GM12878 (cell line): ENCODE measurements around the gene MYH9. TPM values are rescaled to one million over a fixed set of nuclear protein-coding genes. Genes with fewer than 3 reads are reported as not detected.
A peak's percentile ranks its signal among the peaks of the same experiment; 100 is the strongest.

Experiments used
- ATAC-seq: fragments of 200-7000 bp; cut with Tn5 transposase; 3 replicates; pipeline ENCODE4 v1.9.1; 2020; ENCODE audit warnings: mild to moderate bottlenecking, moderate library complexity
- BruUV-seq: library from RNA; stranded (reverse); fragments of 400-500 nt; replicated peaks from 2 replicates; lab custom pipeline; 2021; lab: Mats Ljungman, UMichigan
- CTCF ChIA-PET: fragments of 300-600 bp; sonication (Branson Sonifier 250); formaldehyde crosslinking; extraction: SDS; loops from one replicate; lab custom pipeline; 2021; ENCODE audit warnings: inconsistent platforms; lab: Yijun Ruan, JAX
- POLR2A ChIA-PET: fragments of 350-600 bp; formaldehyde crosslinking; extraction: SDS; loops from one replicate; lab custom pipeline; 2021; ENCODE audit warnings: inconsistent platforms; lab: Charles Lee
- RAD21 ChIA-PET: fragments of 300-600 bp; sonication (Branson Sonifier 250); formaldehyde crosslinking; loops from one replicate; lab custom pipeline; 2023; ENCODE audit warnings: antibody characterized with exemption; ENCODE audit not compliant: unreplicated experiment; lab: Charles Lee
- SMC1A ChIA-PET: fragments of 300-600 bp; sonication (Branson Sonifier 250); formaldehyde crosslinking; loops from one replicate; lab custom pipeline; 2023; ENCODE audit not compliant: unreplicated experiment, uncharacterized antibody; lab: Charles Lee
- DNase-seq: peaks from one replicate; pipeline ENCODE4 v3.0.0-alpha.2; 2011; ENCODE audit warnings: low read depth, low spot score
- FAIRE-seq: peaks from 3 replicates; lab custom pipeline; 2011; peaks lifted over from hg19 to GRCh38; lab: Jason Lieb, UNC
- H2AFZ ChIP-seq: 2 replicates; pipeline ENCODE4 v1.6.0; 2011; ENCODE audit warnings: low read depth, low read length, control low read depth; ENCODE audit not compliant: control insufficient read depth
- H3K27ac ChIP-seq: 2 replicates; pipeline ENCODE4 v1.5.1; 2011; ENCODE audit warnings: control low read depth; ENCODE audit not compliant: control insufficient read depth, insufficient read depth
- H3K27me3 ChIP-seq, 2 experiments: replicated peaks in 1 of 2; 2 replicates each; pipeline versions ENCODE4 v1.6.0 to v1.6.1; 2011; ENCODE audit warnings: low read length in 1 of 2; ENCODE audit not compliant: control insufficient read depth in 2 of 2, insufficient read depth in 2 of 2
- H3K36me3 ChIP-seq, 2 experiments: 2 replicates each; pipeline ENCODE4 v1.5.1; 2011; ENCODE audit warnings: low read length in 1 of 2; ENCODE audit not compliant: control insufficient read depth in 2 of 2, insufficient read depth in 2 of 2
- H3K4me1 ChIP-seq: 2 replicates; pipeline ENCODE4 v1.6.1; 2011; ENCODE audit warnings: mild to moderate bottlenecking, low read length, moderate library complexity, mixed read lengths; ENCODE audit not compliant: control insufficient read depth, insufficient read depth
- H3K4me2 ChIP-seq: 2 replicates; pipeline ENCODE4 v1.6.0; 2011; ENCODE audit warnings: control low read depth; ENCODE audit not compliant: control insufficient read depth, insufficient read depth
- H3K4me3 ChIP-seq: fragments of 200-600 bp; sonication (generic); 2 replicates; pipeline ENCODE4 v1.5.1; 2016
- H3K79me2 ChIP-seq: 2 replicates; pipeline ENCODE4 v1.6.0; 2011; ENCODE audit warnings: low read length; ENCODE audit not compliant: control insufficient read depth, insufficient read depth
- H3K9ac ChIP-seq: 2 replicates; pipeline ENCODE4 v1.8.0; 2011; ENCODE audit warnings: low read length, control low read depth, mixed read lengths; ENCODE audit not compliant: control insufficient read depth, insufficient read depth
- H3K9me3 ChIP-seq: replicated peaks from 3 replicates; pipeline ENCODE4 v1.5.1; 2011; ENCODE audit warnings: mild to moderate bottlenecking, low read length; ENCODE audit not compliant: control insufficient read depth, insufficient read depth
- H4K20me1 ChIP-seq: 2 replicates; pipeline ENCODE4 v1.6.0; 2011; ENCODE audit not compliant: control insufficient read depth, insufficient read depth
- ASH2L ChIP-seq: fragments of 300-600, 200-600 bp; sonication (generic); IDR thresholded peaks from 2 replicates; pipeline ENCODE4 v1.6.1; 2017; ENCODE audit warnings: low read depth, mild to moderate bottlenecking, borderline replicate concordance
- ATF7 ChIP-seq: fragments of 450-650 bp; IDR thresholded peaks from 2 replicates; pipeline ENCODE4 v1.6.1; 2016; ENCODE audit warnings: low read depth, mild to moderate bottlenecking
- POLR2AphosphoS5 ChIP-seq: IDR thresholded peaks from 2 replicates; pipeline ENCODE4 v1.6.1; 2011; ENCODE audit warnings: mild to moderate bottlenecking, low read length, inconsistent platforms
- RAD21 ChIP-seq: IDR thresholded peaks from 2 replicates; pipeline ENCODE4 v1.6.1; 2011; ENCODE audit warnings: mild to moderate bottlenecking, low read depth, low read length, moderate library complexity; ENCODE audit not compliant: insufficient read depth
- RELA ChIP-seq: fragments of 450-650 bp; IDR thresholded peaks from 2 replicates; pipeline ENCODE4 v1.8.0; 2014; ENCODE audit warnings: borderline replicate concordance; ENCODE audit not compliant: partially characterized antibody
- SP1 ChIP-seq: IDR thresholded peaks from one replicate; pipeline ENCODE4 v1.6.1; 2011; ENCODE audit warnings: low read depth, low read length
- TCF7 ChIP-seq: IDR thresholded peaks from 2 replicates; pipeline ENCODE4 v1.6.1; 2014; ENCODE audit warnings: antibody characterized with exemption, borderline replicate concordance
- YY1 ChIP-seq: IDR thresholded peaks from 2 replicates; pipeline ENCODE4 v1.6.1; 2011; ENCODE audit warnings: low read depth, mild to moderate bottlenecking, low read length
- WGBS: methylation state at CpG from one replicate; pipeline ENCODE4 v1.1.6; 2016; ENCODE audit warnings: low lambda C conversion rate; ENCODE audit not compliant: insufficient replicate concordance, insufficient coverage; ENCODE audit errors: missing lambda C conversion rate; 5-methylcytosine and 5-hydroxymethylcytosine counted together
- in situ Hi-C: fragments of 300-500 bp; cut with MboI; formaldehyde crosslinking; loops from 9 replicates; pipeline ENCODE4 v1.14.3; 2018; ENCODE audit warnings: mixed read lengths
- intact Hi-C: fragments of 100-400 bp; cut with micrococcal nuclease; formaldehyde crosslinking; loops from one replicate; pipeline ENCODE4 v1.14.2; 2022; ENCODE audit not compliant: unreplicated experiment
- polyA plus RNA-seq, 11 experiments: library from polyadenylated mRNA; depleted of rRNA in 4 of 11; unstranded in 6 of 11; stranded (reverse) in 5 of 11; fragments of >200 nt; fragmentation: Nextera tagmentation in 4 of 11; fragmentation: Illumina TruSeq in 1 of 11; extraction: Ambion mirVana in 4 of 11; extraction: Trizol in 1 of 11; gene quantifications; 1 replicate in 1 of 11; 2 replicates in 10 of 11; pipeline versions ENCODE4 v1.2.1 to v1.2.3, GENCODE V29; 2011 to 2016; ENCODE audit warnings: inconsistent platforms in 2 of 11, missing spikeins in 2 of 11, low read depth in 1 of 11
- total RNA-seq, 4 experiments: library from RNA; depleted of rRNA in 3 of 4; stranded (reverse); fragments of >200 nt in 3 of 4; fragmentation: Illumina TruSeq in 1 of 4; extraction: Trizol in 1 of 4; gene quantifications; 2 replicates each; pipeline versions ENCODE4 v1.2.1 to v1.2.3, GENCODE V29; 2013 to 2021
- TF ChIP-seq, protein P1 (sequence below): IDR thresholded peaks from 2 replicates; pipeline ENCODE4 v1.6.1; 2012; ENCODE audit warnings: improper control_type of control experiment, low read depth, low read length; ENCODE audit not compliant: insufficient replicate concordance
- TF ChIP-seq, protein P2 (sequence below): fragments of 450-650 bp; IDR thresholded peaks from 2 replicates; pipeline ENCODE4 v1.6.1; 2017; ENCODE audit warnings: mild to moderate bottlenecking, low read depth, inconsistent platforms; ENCODE audit not compliant: poor library complexity, severe bottlenecking

Gene MYH9
- total and polyA plus RNA-seq, 10 of the 15 experiments (the other 5 are each of a cell fraction or from before 2014, with no cell fraction given) = 5.1 to 525 (median 145) TPM

DNA sequence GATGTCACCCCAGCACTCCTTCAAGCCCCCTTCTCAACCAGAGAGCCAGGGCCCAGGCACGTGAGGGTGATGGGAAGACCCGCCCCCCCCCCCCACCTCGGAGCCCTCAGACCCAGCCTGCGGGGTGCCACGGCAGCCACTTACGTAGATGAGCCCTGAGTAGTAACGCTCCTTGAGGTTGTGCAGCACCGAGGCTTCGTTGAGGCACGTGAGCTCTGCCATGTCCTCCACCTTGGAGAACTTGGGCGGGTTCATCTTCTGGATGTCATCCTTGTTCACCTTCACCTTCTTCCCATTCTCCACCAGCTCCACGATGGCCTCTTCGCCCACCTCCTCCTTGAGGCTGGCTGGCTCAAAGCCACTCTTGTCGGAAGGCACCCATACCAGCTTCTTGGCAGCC is 39.0 kb downstream of the MYH9 start:
- BruUV-seq = no TSS peak
- DNase-seq (no peak), ATAC-seq (no peak), FAIRE-seq (no peak)
- in situ Hi-C loops = no loop called here
- Histone ChIP-seq H3K4me1 (peaks cover 5% of the 10 kb centered on the region; the same call in 1 of the 2 replicates), H3K27ac (no peak overlapping the region), H3K9me3 (no peaks in the 10 kb centered on the region), H3K79me2 (peaks cover 73% of the 10 kb centered on the region), H3K27me3 (no peaks in the 10 kb centered on the region), H3K9ac (no peak overlapping the region), H3K4me3 (no peak overlapping the region), H3K36me3 (peaks cover 23 to 30% of the 10 kb centered on the region in 2 experiments), H4K20me1 (peaks cover 8% of the 10 kb centered on the region), H2AFZ (no peak overlapping the region), H3K4me2 (no peak overlapping the region)
- 95% methylated on average over 13 of the region's 14 CpGs for WGBS
- POLR2A ChIA-PET = no interaction called here
- CTCF ChIA-PET = no interaction called here
- intact Hi-C loops = no loop called here
- RAD21 ChIA-PET = no interaction called here
- no peak for TF ChIP-seq ATF7
- peak; percentile 26; the same call in 1 of the 2 replicates for TF ChIP-seq POLR2AphosphoS5
- SMC1A ChIA-PET = interaction anchor here (0.9 kb wide), 1 partner anchor 36 kb away, joined by 3 read pairs; no protein-coding TSS in a partner anchor

DNA sequence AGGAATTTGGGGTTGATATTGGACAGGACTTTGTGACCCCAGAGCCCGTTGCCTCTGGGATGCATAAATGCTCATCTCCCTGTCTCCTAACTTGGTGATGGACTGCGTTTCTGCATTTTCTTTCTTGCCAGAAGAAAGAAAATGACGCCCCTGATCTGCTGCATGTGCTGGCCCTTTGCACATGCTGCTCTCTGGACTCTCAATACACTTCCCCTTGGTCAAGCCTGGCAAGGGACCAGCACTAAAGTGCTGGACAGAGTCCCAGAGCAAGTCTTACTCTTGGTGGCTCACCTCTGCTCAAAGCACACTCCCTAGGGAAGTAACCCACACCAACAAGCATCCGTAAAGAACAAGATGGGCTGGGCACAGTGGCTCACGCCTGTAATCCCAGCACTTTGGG is 40.7 kb downstream of the MYH9 start:
- no peak overlapping the region for H2AFZ ChIP-seq
- ChIA-PET SMC1A (interaction anchor here (0.9 kb wide), 1 partner anchor 36 kb away, joined by 3 read pairs; no protein-coding TSS in a partner anchor), POLR2A (interaction anchor here (0.6 to 0.8 kb wide), 2 partner anchors 14 to 23 kb away, joined by 3 read pairs; no protein-coding TSS in a partner anchor), CTCF (interaction anchor here (0.6 kb wide), 2 partner anchors 148 to 550 kb away, joined by 3 read pairs; no protein-coding TSS in a partner anchor), RAD21 (interaction anchor here (2.0 kb wide), 1 partner anchor 38 kb away, joined by 5 read pairs; no protein-coding TSS in a partner anchor)
- intact Hi-C loops = no loop called here
- H3K27ac ChIP-seq = no peak overlapping the region
- 52% methylated on average over 5 of the region's 5 CpGs for WGBS
- no peak overlapping the region for H3K9ac ChIP-seq
- no peak for FAIRE-seq
- no peaks in the 10 kb centered on the region for H3K27me3 ChIP-seq
- H3K9me3 ChIP-seq = no peaks in the 10 kb centered on the region
- BruUV-seq = no TSS peak
- H3K4me1 ChIP-seq = peaks cover 5% of the 10 kb centered on the region; the same call in 1 of the 2 replicates
- peaks cover 32 to 39% of the 10 kb centered on the region in 2 experiments for H3K36me3 ChIP-seq
- ATAC-seq = no peak
- H3K4me3 ChIP-seq = no peak overlapping the region
- no peak overlapping the region for H3K4me2 ChIP-seq
- H3K79me2 ChIP-seq = peaks cover 67% of the 10 kb centered on the region
- DNase-seq = no peak
- in situ Hi-C loops = no loop called here
- peaks cover 8% of the 10 kb centered on the region for H4K20me1 ChIP-seq
- no peak for TF ChIP-seq ASH2L
- no peak for TF ChIP-seq RELA
- no peak for TF ChIP-seq TCF7
- TF ChIP-seq SP1 = no peak
- TF ChIP-seq YY1 = no peak
- TF ChIP-seq, protein P1, sequence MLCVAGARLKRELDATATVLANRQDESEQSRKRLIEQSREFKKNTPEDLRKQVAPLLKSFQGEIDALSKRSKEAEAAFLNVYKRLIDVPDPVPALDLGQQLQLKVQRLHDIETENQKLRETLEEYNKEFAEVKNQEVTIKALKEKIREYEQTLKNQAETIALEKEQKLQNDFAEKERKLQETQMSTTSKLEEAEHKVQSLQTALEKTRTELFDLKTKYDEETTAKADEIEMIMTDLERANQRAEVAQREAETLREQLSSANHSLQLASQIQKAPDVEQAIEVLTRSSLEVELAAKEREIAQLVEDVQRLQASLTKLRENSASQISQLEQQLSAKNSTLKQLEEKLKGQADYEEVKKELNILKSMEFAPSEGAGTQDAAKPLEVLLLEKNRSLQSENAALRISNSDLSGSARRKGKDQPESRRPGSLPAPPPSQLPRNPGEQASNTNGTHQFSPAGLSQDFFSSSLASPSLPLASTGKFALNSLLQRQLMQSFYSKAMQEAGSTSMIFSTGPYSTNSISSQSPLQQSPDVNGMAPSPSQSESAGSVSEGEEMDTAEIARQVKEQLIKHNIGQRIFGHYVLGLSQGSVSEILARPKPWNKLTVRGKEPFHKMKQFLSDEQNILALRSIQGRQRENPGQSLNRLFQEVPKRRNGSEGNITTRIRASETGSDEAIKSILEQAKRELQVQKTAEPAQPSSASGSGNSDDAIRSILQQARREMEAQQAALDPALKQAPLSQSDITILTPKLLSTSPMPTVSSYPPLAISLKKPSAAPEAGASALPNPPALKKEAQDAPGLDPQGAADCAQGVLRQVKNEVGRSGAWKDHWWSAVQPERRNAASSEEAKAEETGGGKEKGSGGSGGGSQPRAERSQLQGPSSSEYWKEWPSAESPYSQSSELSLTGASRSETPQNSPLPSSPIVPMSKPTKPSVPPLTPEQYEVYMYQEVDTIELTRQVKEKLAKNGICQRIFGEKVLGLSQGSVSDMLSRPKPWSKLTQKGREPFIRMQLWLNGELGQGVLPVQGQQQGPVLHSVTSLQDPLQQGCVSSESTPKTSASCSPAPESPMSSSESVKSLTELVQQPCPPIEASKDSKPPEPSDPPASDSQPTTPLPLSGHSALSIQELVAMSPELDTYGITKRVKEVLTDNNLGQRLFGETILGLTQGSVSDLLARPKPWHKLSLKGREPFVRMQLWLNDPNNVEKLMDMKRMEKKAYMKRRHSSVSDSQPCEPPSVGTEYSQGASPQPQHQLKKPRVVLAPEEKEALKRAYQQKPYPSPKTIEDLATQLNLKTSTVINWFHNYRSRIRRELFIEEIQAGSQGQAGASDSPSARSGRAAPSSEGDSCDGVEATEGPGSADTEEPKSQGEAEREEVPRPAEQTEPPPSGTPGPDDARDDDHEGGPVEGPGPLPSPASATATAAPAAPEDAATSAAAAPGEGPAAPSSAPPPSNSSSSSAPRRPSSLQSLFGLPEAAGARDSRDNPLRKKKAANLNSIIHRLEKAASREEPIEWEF = no peak
- no peak for TF ChIP-seq RAD21
- TF ChIP-seq, protein P2, sequence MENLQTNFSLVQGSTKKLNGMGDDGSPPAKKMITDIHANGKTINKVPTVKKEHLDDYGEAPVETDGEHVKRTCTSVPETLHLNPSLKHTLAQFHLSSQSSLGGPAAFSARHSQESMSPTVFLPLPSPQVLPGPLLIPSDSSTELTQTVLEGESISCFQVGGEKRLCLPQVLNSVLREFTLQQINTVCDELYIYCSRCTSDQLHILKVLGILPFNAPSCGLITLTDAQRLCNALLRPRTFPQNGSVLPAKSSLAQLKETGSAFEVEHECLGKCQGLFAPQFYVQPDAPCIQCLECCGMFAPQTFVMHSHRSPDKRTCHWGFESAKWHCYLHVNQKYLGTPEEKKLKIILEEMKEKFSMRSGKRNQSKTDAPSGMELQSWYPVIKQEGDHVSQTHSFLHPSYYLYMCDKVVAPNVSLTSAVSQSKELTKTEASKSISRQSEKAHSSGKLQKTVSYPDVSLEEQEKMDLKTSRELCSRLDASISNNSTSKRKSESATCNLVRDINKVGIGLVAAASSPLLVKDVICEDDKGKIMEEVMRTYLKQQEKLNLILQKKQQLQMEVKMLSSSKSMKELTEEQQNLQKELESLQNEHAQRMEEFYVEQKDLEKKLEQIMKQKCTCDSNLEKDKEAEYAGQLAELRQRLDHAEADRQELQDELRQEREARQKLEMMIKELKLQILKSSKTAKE = no peak
